ENCODE data around the gene PTPN12. TPM values are rescaled to one million over a fixed set of nuclear protein-coding genes. Genes with fewer than 3 reads are reported as not detected.

PTPN12 gene
- total and polyA plus RNA-seq, 2 donors (not counting 1 experiment from before 2014, with no cell fraction given) = 42.3 to 47.8 TPM

- TF ChIP-seq EZH2 (IDR thresholded peaks at IDR 0.05; ENCODE audit: low read length, missing control alignments) = no peak
- no peak for TF ChIP-seq CTCF (conservative IDR thresholded peaks at IDR 0.05 in 1 of 2, IDR thresholded peaks at IDR 0.05 in 1 of 2; ENCODE audit: low read depth in 1 of 2, low read length in 2 of 2)
- no peaks in the 10 kb centered on the region for H3K27me3 ChIP-seq (ENCODE audit: control insufficient read depth, insufficient read depth, low read length)
- no peak overlapping the region for H3K4me2 ChIP-seq (ENCODE audit: extremely low read depth, insufficient read depth, low read length)
- peak in 1 of 2 donors; percentile 30 for DNase-seq (ENCODE audit: low read depth in 2 of 2)
- no peaks in the 10 kb centered on the region for H3K79me2 ChIP-seq (ENCODE audit: control insufficient read depth, insufficient read depth, low read length)
- H3K36me3 ChIP-seq (ENCODE audit: control insufficient read depth, insufficient read depth, low read length) = no peaks in the 10 kb centered on the region
- H3K4me1 ChIP-seq (ENCODE audit: control insufficient read depth, extremely low read depth, insufficient read depth, low read length) = peaks cover 2% of the 10 kb centered on the region
- H3K4me3 ChIP-seq (replicated peaks in 1 of 4; ENCODE audit: control extremely low read depth in 1 of 4, insufficient read depth in 1 of 4, low read depth in 3 of 4, low read length in 4 of 4) = no peak overlapping the region
- no peak overlapping the region for H3K27ac ChIP-seq (ENCODE audit: insufficient read depth, low read length)
- no peaks in the 10 kb centered on the region for H4K20me1 ChIP-seq (ENCODE audit: control insufficient read depth, extremely low read depth, insufficient read depth, low read length)
- no peaks in the 10 kb centered on the region for H3K9me3 ChIP-seq (ENCODE audit: control insufficient read depth, insufficient read depth, low read depth, low read length)
- no peak overlapping the region for H2AFZ ChIP-seq (ENCODE audit: low read length)
- H3K9ac ChIP-seq (ENCODE audit: insufficient read depth, low read length) = no peak overlapping the region
Measured at GRCh38 chr7:77525231-77525630, 11.9 kb upstream of the PTPN12 start.

GRCh38 chr7:77528368-77528767 is 8.7 kb upstream of the PTPN12 start:
- Histone ChIP-seq H3K79me2 (ENCODE audit: control insufficient read depth, insufficient read depth, low read length) (no peaks in the 10 kb centered on the region), H3K9me3 (ENCODE audit: control insufficient read depth, insufficient read depth, low read depth, low read length) (no peaks in the 10 kb centered on the region), H3K27me3 (ENCODE audit: control insufficient read depth, insufficient read depth, low read length) (no peaks in the 10 kb centered on the region), H3K4me3 (replicated peaks in 1 of 4; ENCODE audit: control extremely low read depth in 1 of 4, insufficient read depth in 1 of 4, low read depth in 3 of 4, low read length in 4 of 4) (no peak overlapping the region), H3K36me3 (ENCODE audit: control insufficient read depth, insufficient read depth, low read length) (no peaks in the 10 kb centered on the region), H3K4me2 (ENCODE audit: extremely low read depth, insufficient read depth, low read length) (no peak overlapping the region), H4K20me1 (ENCODE audit: control insufficient read depth, extremely low read depth, insufficient read depth, low read length) (no peaks in the 10 kb centered on the region), H3K27ac (ENCODE audit: insufficient read depth, low read length) (no peak overlapping the region), H3K9ac (ENCODE audit: insufficient read depth, low read length) (no peak overlapping the region), H3K4me1 (ENCODE audit: control insufficient read depth, extremely low read depth, insufficient read depth, low read length) (peaks cover 2% of the 10 kb centered on the region), H2AFZ (ENCODE audit: low read length) (no peak overlapping the region)
- TF ChIP-seq CTCF (conservative IDR thresholded peaks at IDR 0.05 in 1 of 2, IDR thresholded peaks at IDR 0.05 in 1 of 2; ENCODE audit: low read depth in 1 of 2, low read length in 2 of 2) (no peak), EZH2 (IDR thresholded peaks at IDR 0.05; ENCODE audit: low read length, missing control alignments) (no peak)
- no peak for DNase-seq (ENCODE audit: low read depth in 2 of 2)

DNA sequence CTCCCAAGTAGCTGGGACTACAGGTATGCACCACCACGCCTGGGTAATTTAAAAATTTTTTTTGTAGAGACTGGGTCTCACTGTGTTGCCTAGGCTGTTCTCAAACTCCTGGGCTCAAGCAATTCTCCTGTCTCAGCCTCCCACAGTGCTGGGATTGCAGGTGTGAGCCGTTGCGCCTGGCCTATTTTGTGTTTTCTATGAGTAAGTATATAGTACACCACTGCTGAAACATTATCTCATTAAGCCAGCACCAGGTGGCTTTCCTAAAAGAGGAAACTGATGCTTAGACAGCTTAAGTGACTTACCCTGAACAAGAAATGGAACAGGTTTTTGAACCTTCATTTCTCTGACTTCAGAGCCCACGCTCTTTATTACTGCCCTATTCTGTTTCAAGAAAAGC is 7.8 kb upstream of the PTPN12 start:
- H3K36me3 ChIP-seq (ENCODE audit: control insufficient read depth, insufficient read depth, low read length) = no peaks in the 10 kb centered on the region
- no peak for DNase-seq (ENCODE audit: low read depth in 2 of 2)

More for the DNA sequence above, 7.8 kb upstream of the PTPN12 start:
- no peak overlapping the region for H3K27ac ChIP-seq (ENCODE audit: insufficient read depth, low read length)
- H2AFZ ChIP-seq (ENCODE audit: low read length) = no peak overlapping the region
- no peak overlapping the region for H3K9ac ChIP-seq (ENCODE audit: insufficient read depth, low read length)
- no peaks in the 10 kb centered on the region for H3K9me3 ChIP-seq (ENCODE audit: control insufficient read depth, insufficient read depth, low read depth, low read length)
- TF ChIP-seq CTCF (conservative IDR thresholded peaks at IDR 0.05 in 1 of 2, IDR thresholded peaks at IDR 0.05 in 1 of 2; ENCODE audit: low read depth in 1 of 2, low read length in 2 of 2) = no peak
- no peak for TF ChIP-seq EZH2 (IDR thresholded peaks at IDR 0.05; ENCODE audit: low read length, missing control alignments)
- H4K20me1 ChIP-seq (ENCODE audit: control insufficient read depth, extremely low read depth, insufficient read depth, low read length) = no peaks in the 10 kb centered on the region
- H3K4me1 ChIP-seq (ENCODE audit: control insufficient read depth, extremely low read depth, insufficient read depth, low read length) = peaks cover 2% of the 10 kb centered on the region
- H3K27me3 ChIP-seq (ENCODE audit: control insufficient read depth, insufficient read depth, low read length) = no peaks in the 10 kb centered on the region
- no peaks in the 10 kb centered on the region for H3K79me2 ChIP-seq (ENCODE audit: control insufficient read depth, insufficient read depth, low read length)
- H3K4me2 ChIP-seq (ENCODE audit: extremely low read depth, insufficient read depth, low read length) = no peak overlapping the region
- H3K4me3 ChIP-seq (replicated peaks in 1 of 4; ENCODE audit: control extremely low read depth in 1 of 4, insufficient read depth in 1 of 4, low read depth in 3 of 4, low read length in 4 of 4) = no peak overlapping the region
